ENCODE data around the gene LSM2.
A peak's percentile ranks its signal among the peaks of the same experiment; 100 is the strongest.
"Not testable (repeated sequence)": the region's sequence is repeated elsewhere in the genome, so short reads cannot be mapped to it uniquely, and the experiment has no call there.

The LSM2 gene

GRCh38 chr6:31827286-31828079, 20.7 kb upstream of the LSM2 start, which contains the start of gene HSPA1B:
Gene HSPA1B (plus strand): TSS chr6:31827738. CDS start chr6:31827951, 213 bp downstream.
- DNase-seq (ENCODE audit: low read depth in 2 of 2): peak; percentile 100

DNA sequence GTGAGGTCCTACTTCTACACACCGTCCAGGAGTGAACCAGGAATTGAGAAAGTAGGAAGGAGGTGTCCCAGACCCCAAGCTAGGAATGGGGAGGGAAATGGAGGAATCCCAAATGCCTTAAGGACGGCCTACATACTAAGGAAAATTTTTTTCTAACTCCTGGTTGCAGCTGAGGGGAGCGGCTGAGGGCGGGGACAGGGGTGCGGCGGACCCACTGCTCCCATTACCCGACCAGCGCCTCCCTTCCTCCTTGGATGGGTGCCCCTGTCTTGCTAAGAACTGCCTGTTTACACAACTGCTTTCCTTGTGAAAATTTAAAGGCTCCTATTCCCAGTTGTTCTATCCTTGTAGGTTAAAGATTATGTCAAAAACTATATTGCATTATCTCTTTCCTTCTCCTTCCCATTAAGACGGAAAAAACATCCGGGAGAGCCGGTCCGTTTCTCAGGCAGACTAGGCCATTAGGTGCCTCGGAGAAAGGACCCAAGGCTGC, 20.1 kb upstream of the LSM2 start:
- DNase-seq (ENCODE audit: low read depth in 2 of 2): peak; percentile 73 to 75

- DNase-seq (ENCODE audit: low read depth in 2 of 2): no peak
These were observed 18.8 kb upstream of the LSM2 start for GRCh38 chr6:31825553-31825952.

DNA sequence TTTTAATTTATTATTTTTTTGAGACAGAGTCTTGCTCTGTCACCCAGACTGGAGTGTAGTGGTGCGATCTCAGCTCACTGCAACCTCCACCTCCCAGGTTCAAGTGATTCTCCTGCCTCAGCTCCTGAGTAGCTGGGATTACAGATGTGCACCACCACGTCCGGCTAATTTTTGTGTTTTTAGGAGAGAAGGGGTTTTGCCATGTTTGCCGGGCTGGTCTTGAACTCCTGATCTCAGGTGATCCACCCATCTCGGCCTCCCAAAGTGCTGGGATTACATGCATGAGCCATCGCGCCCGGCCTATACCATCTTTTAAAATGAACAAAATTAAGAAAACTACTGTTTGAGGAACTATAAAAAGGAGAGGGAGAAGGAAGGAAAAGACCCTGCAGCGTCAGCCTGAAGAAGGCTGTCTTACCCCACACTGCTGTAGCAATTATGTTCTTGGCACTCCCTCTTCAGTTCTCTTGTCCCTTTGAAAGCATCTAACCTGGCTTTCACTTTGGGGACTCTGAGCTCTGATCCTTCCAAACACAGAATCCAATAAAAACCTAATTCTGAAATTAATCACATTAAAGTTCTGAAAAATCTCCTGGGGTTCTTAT, 16.9 kb upstream of the LSM2 start:
- not testable (repeated sequence) for DNase-seq (ENCODE audit: low read depth in 2 of 2)

DNA sequence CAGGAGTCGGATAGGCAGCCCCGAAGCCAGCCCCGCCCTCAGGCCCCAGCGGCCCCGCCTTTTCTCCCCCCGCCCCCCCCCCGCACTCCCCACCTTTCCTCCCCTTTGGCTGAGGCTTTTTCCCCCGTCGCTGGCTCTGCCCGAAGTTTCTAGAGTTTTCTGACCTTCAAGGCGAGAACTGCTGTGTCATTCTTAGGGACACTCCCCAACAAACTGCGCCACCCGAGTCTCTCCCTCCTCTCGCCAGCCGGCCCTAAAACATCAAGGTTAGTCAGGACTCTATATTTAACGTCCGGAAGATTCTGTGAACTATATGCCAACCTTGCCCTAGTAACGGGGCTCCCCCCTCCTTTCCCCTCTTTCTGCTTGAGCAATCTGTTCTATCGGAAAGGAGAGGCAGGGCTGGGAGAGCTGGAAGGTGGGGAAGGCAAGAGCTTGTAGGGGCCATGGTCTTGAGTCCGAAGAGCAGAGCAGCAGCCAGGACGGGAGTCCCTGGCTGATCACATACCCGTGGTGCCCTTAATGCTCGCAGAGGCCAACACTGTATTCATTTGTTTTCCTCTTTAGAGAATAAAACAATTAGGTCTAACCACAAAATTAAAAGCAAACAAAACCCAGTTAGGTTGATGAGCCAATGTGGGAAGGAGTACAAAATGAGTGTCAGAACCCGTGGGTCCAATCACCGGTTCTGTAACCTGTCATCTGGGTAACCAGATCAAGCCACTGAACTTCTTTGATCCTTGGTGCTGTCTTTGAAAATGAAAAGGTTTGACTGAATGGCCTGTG, 15.5 kb upstream of the LSM2 start:
- no peak for DNase-seq (ENCODE audit: low read depth in 2 of 2)

GRCh38 chr6:31821301-31822035, 14.7 kb upstream of the LSM2 start:
- no peak for DNase-seq (ENCODE audit: low read depth in 2 of 2)

DNA sequence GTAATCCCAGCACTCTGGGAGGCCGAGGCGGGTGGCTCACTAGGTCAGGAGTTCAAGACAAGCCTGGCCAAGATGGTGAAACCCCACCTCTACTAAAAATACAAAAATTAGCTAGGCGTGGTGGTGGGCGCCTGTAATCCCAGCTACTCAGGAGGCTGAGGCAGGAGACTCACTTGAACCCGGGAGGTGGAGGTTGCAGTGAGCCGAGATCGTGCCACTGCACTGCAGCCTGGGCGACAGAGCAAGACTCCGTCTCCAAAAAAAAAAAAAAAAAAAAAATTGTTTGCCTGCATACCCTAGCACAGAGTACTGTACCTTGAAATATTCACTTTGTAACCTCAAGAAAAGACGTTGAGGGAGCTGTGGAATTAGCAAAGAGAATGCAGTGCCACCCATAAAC, 13.6 kb upstream of the LSM2 start:
- DNase-seq (ENCODE audit: low read depth in 2 of 2): not testable (repeated sequence)

- DNase-seq (ENCODE audit: low read depth in 2 of 2): no peak
These were observed 13.1 kb upstream of the LSM2 start for GRCh38 chr6:31819871-31820299.

DNA sequence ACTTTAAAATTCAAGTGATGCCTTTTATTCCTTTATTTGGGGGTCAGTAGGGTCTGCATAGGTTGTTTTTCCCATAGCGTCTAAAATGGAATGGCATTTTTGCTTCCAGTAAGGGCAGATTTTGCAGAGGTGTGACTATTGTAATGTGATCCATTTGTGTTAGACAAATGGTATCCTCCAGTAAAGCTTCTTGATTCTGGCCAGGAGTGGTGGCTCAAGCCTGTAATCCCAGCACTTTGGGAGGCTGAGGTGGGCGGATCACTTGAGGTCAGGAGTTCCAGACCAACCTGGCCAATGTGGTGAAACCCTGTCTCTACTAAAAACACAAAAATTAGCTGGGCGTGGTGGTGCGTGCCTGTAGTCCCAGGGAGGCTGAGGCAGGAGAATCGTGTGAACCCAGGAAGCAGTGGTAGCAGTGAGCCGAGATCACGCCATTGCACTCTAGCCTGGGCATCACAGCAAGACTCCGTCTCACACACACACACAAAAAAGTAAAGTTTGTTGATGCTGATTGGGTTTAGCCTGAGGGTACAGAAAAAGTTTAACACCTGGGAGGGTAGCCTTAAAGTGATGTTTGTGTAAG, 11.3 kb upstream of the LSM2 start:
- DNase-seq (ENCODE audit: low read depth in 2 of 2): not testable (repeated sequence)

GRCh38 chr6:31817133-31817928, 10.6 kb upstream of the LSM2 start:
- not testable (repeated sequence) for DNase-seq (ENCODE audit: low read depth in 2 of 2)

DNA sequence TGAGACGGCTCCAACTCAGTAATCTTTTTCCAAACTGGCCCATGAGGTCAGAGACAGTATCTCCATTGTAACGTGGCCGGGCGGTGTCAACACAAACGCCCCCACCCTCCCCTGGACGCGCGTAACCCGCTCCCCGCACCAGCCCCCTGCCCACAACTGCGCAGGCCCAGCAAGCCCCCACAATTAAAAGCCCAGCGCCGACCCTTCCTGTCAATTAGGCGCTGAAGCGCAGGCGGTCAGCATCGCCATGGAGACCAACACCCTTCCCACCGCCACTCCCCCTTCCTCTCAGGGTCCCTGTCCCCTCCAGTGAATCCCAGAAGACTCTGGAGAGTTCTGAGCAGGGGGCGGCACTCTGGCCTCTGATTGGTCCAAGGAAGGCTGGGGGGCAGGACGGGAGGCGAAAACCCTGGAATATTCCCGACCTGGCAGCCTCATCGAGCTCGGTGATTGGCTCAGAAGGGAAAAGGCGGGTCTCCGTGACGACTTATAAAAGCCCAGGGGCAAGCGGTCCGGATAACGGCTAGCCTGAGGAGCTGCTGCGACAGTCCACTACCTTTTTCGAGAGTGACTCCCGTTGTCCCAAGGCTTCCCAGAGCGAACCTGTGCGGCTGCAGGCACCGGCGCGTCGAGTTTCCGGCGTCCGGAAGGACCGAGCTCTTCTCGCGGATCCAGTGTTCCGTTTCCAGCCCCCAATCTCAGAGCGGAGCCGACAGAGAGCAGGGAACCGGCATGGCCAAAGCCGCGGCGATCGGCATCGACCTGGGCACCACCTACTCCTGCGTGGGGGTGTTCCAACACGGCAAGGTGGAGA, 8.5 kb upstream of the LSM2 start, which contains the start of the genes HSPA1A and HSPA1L:
Gene HSPA1A (plus strand): TSS at position 519 of the 814 bp plus-strand sequence. CDS start 214 bp downstream, at position 733.
Gene HSPA1L (minus strand): TSS at position 259 of the 814 bp plus-strand sequence. CDS start 3,311 bp downstream, outside the sequence.
- DNase-seq (ENCODE audit: low read depth in 2 of 2): peak; percentile 91

- DNase-seq (ENCODE audit: low read depth in 2 of 2): peak; percentile 95
These were observed 7.9 kb upstream of the LSM2 start for GRCh38 chr6:31814677-31815024.

- DNase-seq (ENCODE audit: low read depth in 2 of 2): no peak
These were observed 6.7 kb upstream of the LSM2 start for GRCh38 chr6:31813465-31813849.

GRCh38 chr6:31811645-31812044, 4.9 kb upstream of the LSM2 start:
- DNase-seq (ENCODE audit: low read depth in 2 of 2): no peak

- DNase-seq (ENCODE audit: low read depth in 2 of 2): not testable (repeated sequence)
These were observed 1.8 kb upstream of the LSM2 start for GRCh38 chr6:31808599-31808998.

DNA sequence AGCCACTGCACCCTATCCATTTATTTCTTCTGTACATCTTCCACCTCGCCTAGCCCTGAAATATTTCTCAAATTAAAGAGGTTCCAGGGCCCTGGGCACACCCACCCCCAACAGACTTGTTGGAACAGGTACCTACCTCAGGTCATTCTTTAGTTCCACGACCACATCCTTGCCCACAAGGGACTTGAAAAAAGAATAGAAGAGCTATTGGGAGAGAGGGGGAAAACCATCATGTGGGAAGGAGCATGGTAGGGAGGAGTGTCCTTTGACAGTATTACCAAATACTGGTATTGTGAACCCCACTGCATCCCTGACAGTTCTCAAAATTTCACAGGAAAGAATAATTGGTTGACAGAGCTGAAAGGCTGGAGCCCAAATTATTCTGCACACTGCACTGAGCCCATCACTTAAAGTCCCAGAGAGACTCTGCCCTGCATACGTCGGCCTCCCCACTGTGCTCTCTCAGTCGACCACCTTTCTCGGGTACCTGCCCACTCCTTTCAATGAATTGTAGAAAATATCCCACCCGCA, 762 bp downstream of the LSM2 start:
- DNase-seq (ENCODE audit: low read depth in 2 of 2): no peak

GRCh38 chr6:31801031-31801927, 5.5 kb downstream of the LSM2 start:
- DNase-seq (ENCODE audit: low read depth in 2 of 2): not testable (repeated sequence)

- no peak for DNase-seq (ENCODE audit: low read depth in 2 of 2)
These were observed 7.0 kb downstream of the LSM2 start for GRCh38 chr6:31799781-31800180.

All from fibroblast of skin of left biceps (primary cell).